Prostate gland (tissue), 2 donors: Measurements from ENCODE around the gene LVRN. TPM values are rescaled to one million over a fixed set of nuclear protein-coding genes. Genes with fewer than 3 reads are reported as not detected.

Experiments
- DNase-seq: peaks from one replicate; pipeline ENCODE4 v3.0.0-alpha.2; 2019; ENCODE audit warnings: low spot score
- H3K27ac ChIP-seq, 2 donors: fragments of 200-600 bp; sonication (generic); 2 replicates each; pipeline ENCODE4 v1.5.1; 2017 to 2019
- H3K27me3 ChIP-seq: fragments of 200-600 bp; sonication (generic); replicated peaks from 2 replicates; pipeline ENCODE4 v1.5.1; 2019; ENCODE audit not compliant: insufficient read depth
- H3K36me3 ChIP-seq, 2 donors: fragments of 200-600 bp; sonication (generic); 1 replicate in 1 of 2; 2 replicates in 1 of 2; pipeline versions ENCODE4 v1.5.1 to v1.8.1; 2017 to 2019
- H3K4me1 ChIP-seq: fragments of 200-600 bp; sonication (generic); replicated peaks from 2 replicates; pipeline ENCODE4 v1.5.1; 2019
- H3K4me3 ChIP-seq, 2 donors: fragments of 200-600 bp; sonication (generic); 2 replicates each; pipeline ENCODE4 v1.5.1; 2017 to 2019
- H3K9me3 ChIP-seq: fragments of 200-600 bp; sonication (generic); 2 replicates; pipeline ENCODE4 v1.5.1; 2017
- CTCF ChIP-seq, 4 experiments: fragments of 200-600 bp in 2 of 4; fragments of 450-650 bp in 2 of 4; sonication (generic) in 2 of 4; IDR thresholded peaks; 1 replicate in 3 of 4; 2 replicates in 1 of 4; pipeline ENCODE4 v1.5.1; 2016 to 2019; ENCODE audit warnings: antibody characterized with exemption in 4 of 4, mild to moderate bottlenecking in 2 of 4, moderate library complexity in 2 of 4
- POLR2A ChIP-seq: fragments of 450-650 bp; IDR thresholded peaks from one replicate; pipeline ENCODE4 v1.6.1; 2016; ENCODE audit warnings: antibody characterized with exemption, mild to moderate bottlenecking
- POLR2AphosphoS5 ChIP-seq: sonication (generic); formaldehyde crosslinking; IDR thresholded peaks from one replicate; pipeline ENCODE4 v1.6.1; 2017; ENCODE audit warnings: antibody characterized with exemption
- WGBS: methylation state at CpG from one replicate; pipeline ENCODE4 v1.1.5; 2018; 5-methylcytosine and 5-hydroxymethylcytosine counted together
- intact Hi-C: fragments of 100-400 bp; cut with DNase I; formaldehyde crosslinking; loops from one replicate; pipeline ENCODE4 v1.14.2; 2022
- total RNA-seq, 2 donors: library from RNA; depleted of rRNA; stranded (reverse); fragments of >200 nt; gene quantifications; one replicate each; pipeline ENCODE4 v1.1.0, GENCODE V29; 2016

The LVRN gene
- total RNA-seq, 2 donors from 2014 or later: not detected

GRCh38 chr5:115988002-115988401 is 25.7 kb downstream of the LVRN start:
- 100% methylated on average over 2 of the region's 2 CpGs for WGBS
- TF ChIP-seq CTCF (IDR thresholded peaks at IDR 0.05) (no peak), POLR2AphosphoS5 (no peak), POLR2A (no peak)
- intact Hi-C loops: no loop called here
- Histone ChIP-seq H3K27ac (no peak overlapping the region), H3K4me1 (no peaks in the 10 kb centered on the region), H3K36me3 (no peaks in the 10 kb centered on the region), H3K27me3 (no peaks in the 10 kb centered on the region), H3K4me3 (no peak overlapping the region), H3K9me3 (no peaks in the 10 kb centered on the region)
- DNase-seq: no peak

- no peaks in the 10 kb centered on the region for H3K4me1 ChIP-seq
- 64% methylated on average over 5 of the region's 5 CpGs for WGBS
- H3K9me3 ChIP-seq: no peaks in the 10 kb centered on the region
- H3K4me3 ChIP-seq: no peak overlapping the region
- no peaks in the 10 kb centered on the region for H3K27me3 ChIP-seq
- H3K36me3 ChIP-seq: no peaks in the 10 kb centered on the region
- TF ChIP-seq POLR2AphosphoS5 (no peak), CTCF (IDR thresholded peaks at IDR 0.05) (no peak), POLR2A (no peak)
- DNase-seq: no peak
- intact Hi-C loops: no loop called here
- no peak overlapping the region for H3K27ac ChIP-seq
Measured at GRCh38 chr5:115992848-115993350, 30.6 kb downstream of the LVRN start.

- no peak overlapping the region for H3K4me3 ChIP-seq
- TF ChIP-seq POLR2A: no peak
- no peak for TF ChIP-seq POLR2AphosphoS5
- no peak for TF ChIP-seq CTCF (IDR thresholded peaks at IDR 0.05)
- 86% methylated on average over 6 of the region's 6 CpGs for WGBS
- no peaks in the 10 kb centered on the region for H3K36me3 ChIP-seq
- DNase-seq: no peak
- H3K27me3 ChIP-seq: no peaks in the 10 kb centered on the region
- no peaks in the 10 kb centered on the region for H3K9me3 ChIP-seq
- no peak overlapping the region for H3K27ac ChIP-seq
- intact Hi-C loops: no loop called here
- no peaks in the 10 kb centered on the region for H3K4me1 ChIP-seq
Measured at GRCh38 chr5:115995351-115995750, 33.1 kb downstream of the LVRN start.

- DNase-seq: no peak
- H3K4me3 ChIP-seq: no peak overlapping the region
- H3K9me3 ChIP-seq: no peaks in the 10 kb centered on the region
- intact Hi-C loops: no loop called here
- H3K4me1 ChIP-seq: no peaks in the 10 kb centered on the region
- no peaks in the 10 kb centered on the region for H3K27me3 ChIP-seq
- no peaks in the 10 kb centered on the region for H3K36me3 ChIP-seq
- 60% methylated on average over 6 of the region's 6 CpGs for WGBS
- TF ChIP-seq POLR2AphosphoS5 (no peak), CTCF (IDR thresholded peaks at IDR 0.05) (no peak)
- no peak overlapping the region for H3K27ac ChIP-seq
Measured at GRCh38 chr5:116002116-116002906, 40.0 kb downstream of the LVRN start.

- Histone ChIP-seq H3K36me3 (no peaks in the 10 kb centered on the region), H3K9me3 (no peaks in the 10 kb centered on the region), H3K27ac (no peak overlapping the region), H3K4me3 (no peak overlapping the region), H3K4me1 (no peaks in the 10 kb centered on the region), H3K27me3 (no peaks in the 10 kb centered on the region)
- intact Hi-C loops: no loop called here
- DNase-seq: no peak
- TF ChIP-seq CTCF (IDR thresholded peaks at IDR 0.05) (no peak), POLR2AphosphoS5 (no peak), POLR2A (no peak)
- 83% methylated on average over 3 of the region's 3 CpGs for WGBS
Measured at GRCh38 chr5:116004248-116004647, 42.0 kb downstream of the LVRN start.
